Measurements from ENCODE around the gene DNAH14. TPM values are rescaled to one million over a fixed set of nuclear protein-coding genes. Genes with fewer than 3 reads are reported as not detected.
"Not testable (repeated sequence)": the region's sequence is repeated elsewhere in the genome, so short reads cannot be mapped to it uniquely, and the experiment has no call there.

Gene DNAH14
- total and polyA plus RNA-seq, 2 of the 8 experiments (the other 6 are each of a cell fraction or from before 2014, with no cell fraction given), result 8.4 to 40.7 TPM

GRCh38 chr1:225177409-225177808, 247.9 kb downstream of the DNAH14 start:
- DNase-seq (ENCODE audit: low read depth in 1 of 2, low spot score in 2 of 2); H3K27me3 ChIP-seq (replicated peaks in 1 of 4; ENCODE audit: control insufficient read depth in 3 of 4, extremely low read depth in 1 of 4, insufficient read depth in 3 of 4, low read length in 3 of 4); H3K9ac ChIP-seq (replicated peaks in 1 of 4; ENCODE audit: extremely low read depth in 1 of 4, low read depth in 3 of 4, low read length in 3 of 4); H3K79me1 ChIP-seq (ENCODE audit: low read depth, low read length); H2BK12ac ChIP-seq (ENCODE audit: low read depth, low read length); H2AFZ ChIP-seq (ENCODE audit: low read length); H2AK5ac ChIP-seq (ENCODE audit: low read depth, low read length); H4K5ac ChIP-seq (ENCODE audit: insufficient read length, low read depth, low read length); H3K4ac ChIP-seq (replicated peaks; ENCODE audit: insufficient read length, low read depth, low read length); H3K27ac ChIP-seq (ENCODE audit: low read depth, low read length); H3K4me2 ChIP-seq (ENCODE audit: insufficient read depth in 1 of 2, low read depth in 2 of 2, low read length in 2 of 2); H4K8ac ChIP-seq (ENCODE audit: extremely low read depth, insufficient read depth, low read length); H2BK20ac ChIP-seq (ENCODE audit: low read length); H2BK120ac ChIP-seq (replicated peaks; ENCODE audit: low read depth, low read length); H4K20me1 ChIP-seq (replicated peaks in 1 of 2; ENCODE audit: control insufficient read depth in 1 of 2, insufficient read depth in 2 of 2, low read length in 2 of 2); H3K23ac ChIP-seq (ENCODE audit: insufficient read length); H3K56ac ChIP-seq (replicated peaks; ENCODE audit: insufficient read length, low read depth, low read length); CTCF ChIA-PET (ENCODE audit: partially characterized antibody); H3K79me2 ChIP-seq (ENCODE audit: control insufficient read depth in 1 of 2, insufficient read depth in 2 of 2, low read length in 2 of 2); H3K23me2 ChIP-seq (ENCODE audit: low read depth, low read length); H2BK15ac ChIP-seq (ENCODE audit: low read length); H3K36me3 ChIP-seq (ENCODE audit: control insufficient read depth in 2 of 4, insufficient read depth in 4 of 4, low read length in 3 of 4); H4K91ac ChIP-seq (replicated peaks; ENCODE audit: insufficient read length, low read length); H3K14ac ChIP-seq (ENCODE audit: insufficient read length); H3K4me1 ChIP-seq (replicated peaks in 1 of 4; ENCODE audit: control insufficient read depth in 3 of 4, insufficient read depth in 4 of 4, low read length in 3 of 4); H2BK5ac ChIP-seq (ENCODE audit: low read depth, low read length); H3K4me3 ChIP-seq (ENCODE audit: extremely low read depth in 1 of 4, insufficient read depth in 2 of 4, low read depth in 3 of 4, low read length in 4 of 4); FAIRE-seq; POLR2A ChIA-PET (ENCODE audit: partially characterized antibody); H3K18ac ChIP-seq (ENCODE audit: extremely low read depth, low read length): not testable (repeated sequence)
- H3K9me3 ChIP-seq (ENCODE audit: insufficient read depth in 2 of 2, low read depth in 1 of 2, low read length in 1 of 2), result peaks cover 17 to 24% of the 10 kb centered on the region in 2 experiments
- 86% methylated on average over 3 of the region's 3 CpGs; no CpG with 5 or more reads in 1 of the 2 experiments for WGBS, 2 experiments (ENCODE audit: extremely low coverage in 1 of 2, insufficient coverage in 1 of 2, insufficient read length in 1 of 2, insufficient replicate concordance in 2 of 2, low coverage in 1 of 2, low lambda C conversion rate in 2 of 2, missing lambda C conversion rate in 1 of 2)

All from H1 (cell line).